ENCODE results near the gene MYEOV. TPM values are rescaled to one million over a fixed set of nuclear protein-coding genes. Genes with fewer than 3 reads are reported as not detected.

The MYEOV gene
- total and polyA plus RNA-seq, 2 of the 8 experiments (the other 6 are each of a cell fraction or from before 2014, with no cell fraction given) = 0.44 to 0.67 TPM

DNA sequence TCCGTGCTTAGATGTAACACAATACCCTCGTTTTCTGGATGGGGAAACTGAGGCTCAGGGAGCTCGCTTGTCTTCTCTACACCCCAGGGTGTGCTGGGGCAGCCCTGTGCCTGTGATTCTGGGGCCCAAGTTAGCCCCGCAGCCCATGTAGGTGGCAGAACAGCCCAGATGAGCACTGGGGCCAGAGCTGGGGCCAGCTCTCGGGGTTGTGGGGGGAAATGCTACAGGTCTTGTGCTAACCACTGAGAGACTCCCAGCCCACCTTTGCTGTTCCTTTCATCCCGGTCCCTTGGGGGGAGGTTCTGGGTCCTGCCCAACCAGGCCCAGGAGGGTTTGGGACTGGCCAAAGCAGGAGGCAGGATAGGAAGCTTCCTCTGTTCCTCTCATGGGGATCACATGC, 13.5 kb downstream of the MYEOV start (continued):
- TF ChIP-seq FOSL1 (IDR thresholded peaks at IDR 0.05; ENCODE audit: insufficient read depth, low read depth, low read length) (no peak), PHF8 (conservative IDR thresholded peaks at IDR 0.05; ENCODE audit: low read depth, low read length) (no peak), TAF1 (IDR thresholded peaks at IDR 0.05; ENCODE audit: low read depth, low read length) (no peak), EGR1 (IDR thresholded peaks at IDR 0.05; ENCODE audit: borderline replicate concordance, low read depth, low read length) (no peak), EP300 (IDR thresholded peaks at IDR 0.05; ENCODE audit: borderline replicate concordance in 1 of 2, low read depth in 2 of 2, low read length in 2 of 2) (no peak), JUN (IDR thresholded peaks at IDR 0.05; ENCODE audit: low read depth, low read length) (no peak), BCL11A (IDR thresholded peaks at IDR 0.05; ENCODE audit: low read depth in 2 of 2, low read length in 2 of 2) (no peak), POLR2A (IDR thresholded peaks at IDR 0.05; ENCODE audit: control extremely low read depth in 1 of 2, low read depth in 2 of 2, low read length in 2 of 2) (no peak)
- TF ChIP-seq, protein P1, sequence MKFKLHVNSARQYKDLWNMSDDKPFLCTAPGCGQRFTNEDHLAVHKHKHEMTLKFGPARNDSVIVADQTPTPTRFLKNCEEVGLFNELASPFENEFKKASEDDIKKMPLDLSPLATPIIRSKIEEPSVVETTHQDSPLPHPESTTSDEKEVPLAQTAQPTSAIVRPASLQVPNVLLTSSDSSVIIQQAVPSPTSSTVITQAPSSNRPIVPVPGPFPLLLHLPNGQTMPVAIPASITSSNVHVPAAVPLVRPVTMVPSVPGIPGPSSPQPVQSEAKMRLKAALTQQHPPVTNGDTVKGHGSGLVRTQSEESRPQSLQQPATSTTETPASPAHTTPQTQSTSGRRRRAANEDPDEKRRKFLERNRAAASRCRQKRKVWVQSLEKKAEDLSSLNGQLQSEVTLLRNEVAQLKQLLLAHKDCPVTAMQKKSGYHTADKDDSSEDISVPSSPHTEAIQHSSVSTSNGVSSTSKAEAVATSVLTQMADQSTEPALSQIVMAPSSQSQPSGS (IDR thresholded peaks at IDR 0.05; ENCODE audit: low read length) = no peak

Data from H1 (cell line).